ENCODE measurements around the gene HS2ST1.

HS2ST1 gene

GRCh38 chr1:86916752-86917151 lies 2.3 kb downstream of the HS2ST1 start:
- intact Hi-C loops (cut with DNase I) = loop anchor here (10.0 kb wide), 1 partner anchor 212 kb away; the partner anchor contains the start of gene SH3GLB1
- DNase-seq = no peak

- no peak for DNase-seq
- intact Hi-C loops (cut with DNase I) = no loop called here
Measured at GRCh38 chr1:86922445-86922844, 8.0 kb downstream of the HS2ST1 start.

GRCh38 chr1:86924324-86924960 lies 10.0 kb downstream of the HS2ST1 start:
- intact Hi-C loops (cut with DNase I) = no loop called here
- DNase-seq = no peak

- intact Hi-C loops (cut with DNase I) = no loop called here
- no peak for DNase-seq
Measured at GRCh38 chr1:86925742-86926141, 11.3 kb downstream of the HS2ST1 start.

- no peak for DNase-seq
- intact Hi-C loops (cut with DNase I) = no loop called here
Measured at GRCh38 chr1:86926883-86927282, 12.4 kb downstream of the HS2ST1 start.

GRCh38 chr1:86928819-86929218 lies 14.4 kb downstream of the HS2ST1 start:
- DNase-seq = no peak
- intact Hi-C loops (cut with DNase I) = no loop called here

- intact Hi-C loops (cut with DNase I) = no loop called here
- no peak for DNase-seq
Measured at GRCh38 chr1:86933051-86933450, 18.6 kb downstream of the HS2ST1 start.

GRCh38 chr1:86933562-86934377 lies 19.3 kb downstream of the HS2ST1 start:
- no peak for DNase-seq

GRCh38 chr1:86938450-86938849 lies 24.0 kb downstream of the HS2ST1 start:
- DNase-seq = no peak
- intact Hi-C loops (cut with DNase I) = no loop called here

More at GRCh38 chr1:86933562-86934377, 19.3 kb downstream of the HS2ST1 start:
- intact Hi-C loops (cut with DNase I) = no loop called here

GRCh38 chr1:86938855-86939254 lies 24.4 kb downstream of the HS2ST1 start:
- intact Hi-C loops (cut with DNase I) = no loop called here

GRCh38 chr1:86939406-86939805 lies 25.0 kb downstream of the HS2ST1 start:
- intact Hi-C loops (cut with DNase I) = no loop called here
- no peak for DNase-seq

More at GRCh38 chr1:86938855-86939254, 24.4 kb downstream of the HS2ST1 start:
- DNase-seq = no peak

- intact Hi-C loops (cut with DNase I) = no loop called here
- DNase-seq = no peak
Measured at GRCh38 chr1:86940599-86940998, 26.2 kb downstream of the HS2ST1 start.

- intact Hi-C loops (cut with DNase I) = no loop called here
- no peak for DNase-seq
Measured at GRCh38 chr1:86942042-86942441, 27.6 kb downstream of the HS2ST1 start.

- intact Hi-C loops (cut with DNase I) = no loop called here
- no peak for DNase-seq
Measured at GRCh38 chr1:86942743-86943142, 28.3 kb downstream of the HS2ST1 start.

GRCh38 chr1:86948212-86948611 lies 33.8 kb downstream of the HS2ST1 start:
- no peak for DNase-seq
- intact Hi-C loops (cut with DNase I) = no loop called here

GRCh38 chr1:86950712-86951419 lies 36.4 kb downstream of the HS2ST1 start:
- DNase-seq = no peak
- intact Hi-C loops (cut with DNase I) = no loop called here

- intact Hi-C loops (cut with DNase I) = no loop called here
- DNase-seq = no peak
Measured at GRCh38 chr1:86951430-86951829, 37.0 kb downstream of the HS2ST1 start.

GRCh38 chr1:86953167-86953566 lies 38.7 kb downstream of the HS2ST1 start:
- intact Hi-C loops (cut with DNase I) = no loop called here
- DNase-seq = no peak

GRCh38 chr1:86955678-86956077 lies 41.2 kb downstream of the HS2ST1 start:
- intact Hi-C loops (cut with DNase I) = no loop called here
- no peak for DNase-seq

- intact Hi-C loops (cut with DNase I) = no loop called here
- no peak for DNase-seq
Measured at GRCh38 chr1:86956221-86956620, 41.8 kb downstream of the HS2ST1 start.

Data from head of caudate nucleus (tissue), 42 donors.